Measurements from ENCODE around the gene ABLIM3. TPM values are rescaled to one million over a fixed set of nuclear protein-coding genes. Genes with fewer than 3 reads are reported as not detected.

Gene ABLIM3
- total and polyA plus RNA-seq, 2 of the 13 experiments (the other 11 are each of a cell fraction or from before 2014, with no cell fraction given) = 0.53 to 6.3 TPM

DNA sequence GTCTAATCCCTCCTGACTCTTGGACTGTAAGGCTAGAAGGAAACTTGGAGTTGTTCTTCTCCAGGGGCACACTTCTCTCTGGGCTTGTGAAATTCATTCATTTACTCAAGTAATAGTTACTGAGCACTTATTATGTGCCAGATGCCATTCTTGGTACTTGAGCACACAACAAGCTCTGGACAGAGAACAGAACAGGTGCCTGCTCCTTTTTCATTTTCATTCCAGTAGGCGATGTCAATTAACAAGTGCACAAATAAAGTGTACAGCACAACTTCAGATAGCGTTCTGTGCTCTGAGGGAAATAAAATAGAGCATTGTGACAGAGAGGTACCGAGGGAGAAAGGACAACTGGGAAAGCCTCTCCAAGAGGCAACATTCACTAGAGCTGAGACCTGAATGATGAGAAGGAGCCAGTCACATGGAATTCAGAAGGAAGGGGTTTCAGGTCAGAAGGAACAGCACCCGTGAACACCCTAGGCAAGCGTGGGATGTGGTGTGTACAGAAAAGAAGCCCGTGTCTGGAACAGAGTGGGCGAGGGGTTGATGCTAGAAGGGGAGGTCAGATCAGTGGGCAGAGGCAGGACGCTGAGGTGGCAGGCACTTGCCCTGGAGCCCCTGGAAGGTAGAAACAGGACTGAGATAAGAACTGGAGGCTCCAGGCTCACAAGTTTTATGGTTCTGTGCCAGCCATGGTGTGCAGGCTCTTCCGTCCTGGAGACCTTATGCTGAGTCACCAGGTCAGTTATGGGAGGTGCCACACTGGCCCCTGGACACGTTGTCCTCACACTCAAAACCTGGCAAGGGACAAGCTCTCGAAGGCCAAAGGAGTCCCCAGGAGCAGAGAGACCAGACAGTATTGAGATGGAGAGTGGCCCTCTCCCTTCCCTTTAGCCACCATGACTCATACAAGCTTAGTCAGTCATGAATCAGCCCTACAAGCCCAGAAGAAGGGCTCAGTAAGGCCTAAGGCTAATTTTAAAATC lies 7.2 kb upstream of the ABLIM3 start:
- H3K4me3 ChIP-seq (replicated peaks in 1 of 3; ENCODE audit: insufficient read depth in 1 of 3, low read depth in 2 of 3, low read length in 3 of 3) = no peak overlapping the region
- peak; percentile 41; the same call in 2 of the 3 replicates for ATAC-seq

DNA sequence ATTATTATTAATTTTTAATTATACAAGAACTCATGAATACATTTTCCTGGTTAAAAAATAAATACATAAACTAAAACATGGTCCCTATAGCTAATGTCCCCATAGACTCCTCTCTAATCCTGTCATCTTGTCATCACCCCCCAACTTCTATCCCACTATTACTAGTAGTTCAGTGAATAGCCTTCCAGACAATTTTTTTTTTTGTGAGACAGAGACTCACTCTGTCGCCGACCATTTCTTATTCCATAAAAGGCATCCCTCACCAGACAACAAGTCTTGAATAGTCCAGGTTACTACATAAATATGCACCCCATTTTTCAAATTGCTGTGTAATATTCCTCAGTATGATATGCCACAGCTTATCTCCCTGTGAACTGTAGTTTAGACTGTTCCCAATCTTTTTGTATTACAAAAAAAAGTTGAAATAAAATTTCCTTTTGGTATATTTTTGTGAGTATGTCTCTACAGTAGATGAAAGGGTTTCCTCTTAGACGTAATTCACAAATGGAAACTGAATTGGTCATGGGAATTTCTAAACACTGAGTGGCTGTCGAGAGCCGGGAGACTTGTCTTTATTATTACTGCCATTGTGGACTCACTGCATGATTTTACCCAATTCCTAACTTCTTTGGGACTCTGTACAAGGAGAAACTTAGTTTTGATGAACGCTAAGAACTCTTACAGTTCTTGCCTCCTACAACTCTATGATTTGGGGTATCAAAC lies 6.4 kb upstream of the ABLIM3 start:
- WGBS (ENCODE audit: low lambda C conversion rate) = 30% methylated on average over 6 of the region's 6 CpGs
- no peak for DNase-seq (ENCODE audit: low spot score)
- H3K9me3 ChIP-seq (ENCODE audit: low read length) = no peaks in the 10 kb centered on the region
- ATAC-seq = no peak
- BruUV-seq (replicated peaks) = no TSS peak
- H3K36me3 ChIP-seq (replicated peaks in 1 of 2; ENCODE audit: control insufficient read depth in 1 of 2, insufficient read depth in 2 of 2, low read length in 2 of 2) = no peaks in the 10 kb centered on the region
- intact Hi-C loops (cut with micrococcal nuclease; ENCODE audit: unreplicated experiment) = no loop called here
- ChIA-PET POLR2A (no interaction called here), CTCF (ENCODE audit: low intra/inter-chr PET ratio, low total read pairs) (interaction anchor here (1.0 kb wide), 1 partner anchor 94 kb away, joined by 4 read pairs; no protein-coding TSS in a partner anchor)
- no peak overlapping the region for H3K9ac ChIP-seq (ENCODE audit: insufficient read depth, low read depth, low read length)
- H4K20me1 ChIP-seq (ENCODE audit: insufficient read depth, low read length) = no peaks in the 10 kb centered on the region
- H3K27me3 ChIP-seq (ENCODE audit: control insufficient read depth in 1 of 2, insufficient read depth in 2 of 2, low read length in 2 of 2) = peaks cover 0 to 11% of the 10 kb centered on the region in 2 experiments; a peak in 4 of 5 replicates
- FAIRE-seq = no peak
- no peak overlapping the region for H2AFZ ChIP-seq (ENCODE audit: low read length)
- no peak overlapping the region for H3K4me2 ChIP-seq (ENCODE audit: low read depth, low read length)
- H3K4me1 ChIP-seq (ENCODE audit: insufficient read depth, low read length) = peaks cover 24% of the 10 kb centered on the region
- in situ Hi-C loops (cut with HindIII; ENCODE audit: extremely low pct_ligation_motif_present, low pct_unique_long_range_greater_than_20kb) = loop anchor here (25.0 kb wide), 1 partner anchor 427 kb away; the partner anchor contains the start of gene CSNK1A1
- no peaks in the 10 kb centered on the region for H3K79me2 ChIP-seq (ENCODE audit: insufficient read depth, low read length)
- H3K27ac ChIP-seq (ENCODE audit: extremely low read length, insufficient read depth, low read length) = no peak overlapping the region
- H3K4me3 ChIP-seq (replicated peaks in 1 of 3; ENCODE audit: insufficient read depth in 1 of 3, low read depth in 2 of 3, low read length in 3 of 3) = no peak overlapping the region
- TF ChIP-seq, protein P1, sequence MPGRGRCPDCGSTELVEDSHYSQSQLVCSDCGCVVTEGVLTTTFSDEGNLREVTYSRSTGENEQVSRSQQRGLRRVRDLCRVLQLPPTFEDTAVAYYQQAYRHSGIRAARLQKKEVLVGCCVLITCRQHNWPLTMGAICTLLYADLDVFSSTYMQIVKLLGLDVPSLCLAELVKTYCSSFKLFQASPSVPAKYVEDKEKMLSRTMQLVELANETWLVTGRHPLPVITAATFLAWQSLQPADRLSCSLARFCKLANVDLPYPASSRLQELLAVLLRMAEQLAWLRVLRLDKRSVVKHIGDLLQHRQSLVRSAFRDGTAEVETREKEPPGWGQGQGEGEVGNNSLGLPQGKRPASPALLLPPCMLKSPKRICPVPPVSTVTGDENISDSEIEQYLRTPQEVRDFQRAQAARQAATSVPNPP (CRISPR knock-in tag; IDR thresholded peaks at IDR 0.05) = no peak
- TF ChIP-seq YEATS4 (CRISPR knock-in tag; IDR thresholded peaks at IDR 0.05; ENCODE audit: borderline replicate concordance) (no peak), NCOR1 (IDR thresholded peaks at IDR 0.05; ENCODE audit: borderline replicate concordance, low read length) (no peak)
- TF ChIP-seq, protein P2, sequence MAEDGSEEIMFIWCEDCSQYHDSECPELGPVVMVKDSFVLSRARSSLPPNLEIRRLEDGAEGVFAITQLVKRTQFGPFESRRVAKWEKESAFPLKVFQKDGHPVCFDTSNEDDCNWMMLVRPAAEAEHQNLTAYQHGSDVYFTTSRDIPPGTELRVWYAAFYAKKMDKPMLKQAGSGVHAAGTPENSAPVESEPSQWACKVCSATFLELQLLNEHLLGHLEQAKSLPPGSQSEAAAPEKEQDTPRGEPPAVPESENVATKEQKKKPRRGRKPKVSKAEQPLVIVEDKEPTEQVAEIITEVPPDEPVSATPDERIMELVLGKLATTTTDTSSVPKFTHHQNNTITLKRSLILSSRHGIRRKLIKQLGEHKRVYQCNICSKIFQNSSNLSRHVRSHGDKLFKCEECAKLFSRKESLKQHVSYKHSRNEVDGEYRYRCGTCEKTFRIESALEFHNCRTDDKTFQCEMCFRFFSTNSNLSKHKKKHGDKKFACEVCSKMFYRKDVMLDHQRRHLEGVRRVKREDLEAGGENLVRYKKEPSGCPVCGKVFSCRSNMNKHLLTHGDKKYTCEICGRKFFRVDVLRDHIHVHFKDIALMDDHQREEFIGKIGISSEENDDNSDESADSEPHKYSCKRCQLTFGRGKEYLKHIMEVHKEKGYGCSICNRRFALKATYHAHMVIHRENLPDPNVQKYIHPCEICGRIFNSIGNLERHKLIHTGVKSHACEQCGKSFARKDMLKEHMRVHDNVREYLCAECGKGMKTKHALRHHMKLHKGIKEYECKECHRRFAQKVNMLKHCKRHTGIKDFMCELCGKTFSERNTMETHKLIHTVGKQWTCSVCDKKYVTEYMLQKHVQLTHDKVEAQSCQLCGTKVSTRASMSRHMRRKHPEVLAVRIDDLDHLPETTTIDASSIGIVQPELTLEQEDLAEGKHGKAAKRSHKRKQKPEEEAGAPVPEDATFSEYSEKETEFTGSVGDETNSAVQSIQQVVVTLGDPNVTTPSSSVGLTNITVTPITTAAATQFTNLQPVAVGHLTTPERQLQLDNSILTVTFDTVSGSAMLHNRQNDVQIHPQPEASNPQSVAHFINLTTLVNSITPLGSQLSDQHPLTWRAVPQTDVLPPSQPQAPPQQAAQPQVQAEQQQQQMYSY (CRISPR knock-in tag; IDR thresholded peaks at IDR 0.05) = no peak

More for the DNA sequence above, 7.2 kb upstream of the ABLIM3 start:
- in situ Hi-C loops (cut with HindIII; ENCODE audit: extremely low pct_ligation_motif_present, low pct_unique_long_range_greater_than_20kb) = loop anchor here (25.0 kb wide), 1 partner anchor 428 kb away; the partner anchor contains the start of gene CSNK1A1
- H2AFZ ChIP-seq (ENCODE audit: low read length) = no peak overlapping the region
- H3K4me2 ChIP-seq (ENCODE audit: low read depth, low read length) = no peak overlapping the region; the same call in 1 of the 2 replicates
- ChIA-PET POLR2A (no interaction called here), CTCF (ENCODE audit: low intra/inter-chr PET ratio, low total read pairs) (interaction anchor here (1.0 kb wide), 1 partner anchor 95 kb away, joined by 4 read pairs; no protein-coding TSS in a partner anchor)
- DNase-seq (ENCODE audit: low spot score) (no peak), FAIRE-seq (no peak)
- no TSS peak for BruUV-seq (replicated peaks)
- 19% methylated on average over 11 of the region's 11 CpGs for WGBS (ENCODE audit: low lambda C conversion rate)
- H3K27me3 ChIP-seq (ENCODE audit: control insufficient read depth in 1 of 2, insufficient read depth in 2 of 2, low read length in 2 of 2) = peaks cover 0 to 11% of the 10 kb centered on the region in 2 experiments; a peak in 2 of 5 replicates
- H3K36me3 ChIP-seq (replicated peaks in 1 of 2; ENCODE audit: control insufficient read depth in 1 of 2, insufficient read depth in 2 of 2, low read length in 2 of 2) = no peaks in the 10 kb centered on the region
- no peaks in the 10 kb centered on the region for H3K9me3 ChIP-seq (ENCODE audit: low read length)
- TF ChIP-seq FOSL2 (CRISPR knock-in tag; IDR thresholded peaks at IDR 0.05) = peak; percentile 61
- 0 out of 4 replicates have a peak, but pooled peaks of 1 of the 2 experiments have one; percentile 0 for TF ChIP-seq MAFK (conservative IDR thresholded peaks at IDR 0.05 in 1 of 2, IDR thresholded peaks at IDR 0.05 in 1 of 2; ENCODE audit: low read length in 2 of 2)
- TF ChIP-seq POGZ (CRISPR knock-in tag; IDR thresholded peaks at IDR 0.05) = no peak
- H3K27ac ChIP-seq (ENCODE audit: extremely low read length, insufficient read depth, low read length) = no peak overlapping the region
- intact Hi-C loops (cut with micrococcal nuclease; ENCODE audit: unreplicated experiment) = no loop called here
- H3K79me2 ChIP-seq (ENCODE audit: insufficient read depth, low read length) = no peaks in the 10 kb centered on the region
- H3K4me1 ChIP-seq (ENCODE audit: insufficient read depth, low read length) = peaks cover 24% of the 10 kb centered on the region
- H3K9ac ChIP-seq (ENCODE audit: insufficient read depth, low read depth, low read length) = no peak overlapping the region
- H4K20me1 ChIP-seq (ENCODE audit: insufficient read depth, low read length) = no peaks in the 10 kb centered on the region
